IMR-90 (cell line): Measurements from ENCODE around the gene CD274. TPM values are rescaled to one million over a fixed set of nuclear protein-coding genes. Genes with fewer than 3 reads are reported as not detected.

ENCODE experiments used
- ATAC-seq: fragments of 200-7000 bp; cut with Tn5 transposase; 2 replicates; pipeline ENCODE4 v1.9.1; 2020; ENCODE audit warnings: low read depth, mild to moderate bottlenecking, moderate library complexity
- BruUV-seq: library from RNA; stranded (reverse); fragments of 400-500 nt; replicated peaks from 2 replicates; lab custom pipeline; 2021; lab: Mats Ljungman, UMichigan
- CTCF ChIA-PET: fragments of 300-600 bp; formaldehyde crosslinking; extraction: SDS; loops from one replicate; lab custom pipeline; 2021; ENCODE audit warnings: antibody characterized with exemption; lab: Yijun Ruan, JAX
- POLR2A ChIA-PET: fragments of 300-600 bp; sonication (Branson Sonifier 250); formaldehyde crosslinking; loops from one replicate; lab custom pipeline; 2022; ENCODE audit warnings: antibody characterized with exemption; ENCODE audit not compliant: unreplicated experiment; lab: Charles Lee
- DNase-seq: peaks from one replicate; pipeline ENCODE4 v3.0.0; 2013
- H2AFZ ChIP-seq: replicated peaks from 2 replicates; pipeline ENCODE3; 2013; ENCODE audit warnings: low read length, mild to moderate bottlenecking; ENCODE audit not compliant: poor library complexity
- H2AK5ac ChIP-seq: 2 replicates; pipeline ENCODE4 v1.6.1; 2013; ENCODE audit warnings: low read depth, low read length, inconsistent platforms
- H2AK9ac ChIP-seq: replicated peaks from 2 replicates; pipeline ENCODE3; 2013; ENCODE audit warnings: mild to moderate bottlenecking, low read depth, low read length, moderate library complexity; ENCODE audit not compliant: poor library complexity
- H2BK120ac ChIP-seq: 2 replicates; pipeline ENCODE4 v1.6.1; 2013; ENCODE audit warnings: low read depth, low read length, inconsistent platforms
- H2BK15ac ChIP-seq: 3 replicates; pipeline ENCODE4 v1.6.1; 2013; ENCODE audit warnings: low read depth, low read length, inconsistent platforms
- H2BK20ac ChIP-seq: 2 replicates; pipeline ENCODE4 v1.6.1; 2013; ENCODE audit warnings: low read depth, mild to moderate bottlenecking, inconsistent platforms, low read length, moderate library complexity
- H2BK5ac ChIP-seq: 2 replicates; pipeline ENCODE4 v1.6.1; 2013; ENCODE audit warnings: mild to moderate bottlenecking, low read depth, low read length, inconsistent platforms; ENCODE audit not compliant: poor library complexity, severe bottlenecking
- H3K14ac ChIP-seq: replicated peaks from 2 replicates; pipeline ENCODE4 v1.6.1; 2013; ENCODE audit warnings: low read depth, low read length, inconsistent platforms
- H3K18ac ChIP-seq: 2 replicates; pipeline ENCODE4 v1.6.1; 2013; ENCODE audit warnings: low read depth, low read length, control low read depth
- H3K23ac ChIP-seq: 2 replicates; pipeline ENCODE4 v1.6.1; 2013; ENCODE audit warnings: low read depth, low read length, inconsistent platforms
- H3K27ac ChIP-seq: 2 replicates; pipeline ENCODE4 v1.5.1; 2013; ENCODE audit warnings: mild to moderate bottlenecking, control low read depth, low read length; ENCODE audit not compliant: insufficient read depth
- H3K27me3 ChIP-seq: 2 replicates; pipeline ENCODE4 v1.6.1; 2013; ENCODE audit warnings: low read length; ENCODE audit not compliant: control insufficient read depth, insufficient read depth
- H3K36me3 ChIP-seq: 2 replicates; pipeline ENCODE4 v1.6.1; 2013; ENCODE audit warnings: low read length, mixed read lengths; ENCODE audit not compliant: control insufficient read depth, insufficient read depth
- H3K4ac ChIP-seq: 2 replicates; pipeline ENCODE4 v1.6.1; 2013; ENCODE audit warnings: low read depth, low read length, inconsistent platforms
- H3K4me1 ChIP-seq: 2 replicates; pipeline ENCODE4 v1.6.1; 2013; ENCODE audit warnings: low read length, mixed read lengths; ENCODE audit not compliant: control insufficient read depth, insufficient read depth
- H3K4me2 ChIP-seq: 2 replicates; pipeline ENCODE4 v1.6.1; 2013; ENCODE audit warnings: low read depth, mild to moderate bottlenecking, control low read depth, low read length, moderate library complexity
- H3K4me3 ChIP-seq: 2 replicates; pipeline ENCODE4 v1.5.1; 2013; ENCODE audit warnings: low read depth, mild to moderate bottlenecking, control low read depth, low read length, moderate library complexity; ENCODE audit not compliant: insufficient read depth
- H3K56ac ChIP-seq: 2 replicates; pipeline ENCODE4 v1.6.1; 2013; ENCODE audit warnings: low read length, inconsistent platforms; ENCODE audit not compliant: insufficient read depth; ENCODE audit errors: extremely low read depth
- H3K79me1 ChIP-seq, 2 experiments: 2 replicates each; pipeline ENCODE4 v1.6.1; 2013; ENCODE audit warnings: low read length in 2 of 2, inconsistent platforms in 1 of 2, low read depth in 1 of 2
- H3K9ac ChIP-seq: 2 replicates; pipeline ENCODE4 v1.6.1; 2013; ENCODE audit warnings: low read depth, low read length, control low read depth
- H3K9me1 ChIP-seq: 2 replicates; pipeline ENCODE4 v1.6.1; 2013; ENCODE audit warnings: low read length, inconsistent platforms; ENCODE audit not compliant: insufficient read depth
- H3K9me3 ChIP-seq: 2 replicates; pipeline ENCODE4 v1.6.1; 2013; ENCODE audit warnings: low read length; ENCODE audit not compliant: control insufficient read depth, insufficient read depth
- H4K20me1 ChIP-seq: 2 replicates; pipeline ENCODE4 v1.6.1; 2013; ENCODE audit warnings: low read length, inconsistent platforms; ENCODE audit not compliant: insufficient read depth
- H4K5ac ChIP-seq: 2 replicates; pipeline ENCODE4 v1.6.1; 2013; ENCODE audit warnings: mild to moderate bottlenecking, low read depth, low read length, control low read depth
- H4K8ac ChIP-seq, 2 experiments: 2 replicates each; pipeline ENCODE4 v1.6.1; 2013; ENCODE audit warnings: low read depth in 2 of 2, low read length in 2 of 2, control low read depth in 1 of 2, inconsistent platforms in 1 of 2
- H4K91ac ChIP-seq: 2 replicates; pipeline ENCODE4 v1.6.1; 2013; ENCODE audit warnings: low read depth, low read length, inconsistent platforms; ENCODE audit not compliant: insufficient read depth
- BHLHE40 ChIP-seq: fragments of 150-350 bp; IDR thresholded peaks from 2 replicates; pipeline ENCODE4 v1.6.1; 2016; ENCODE audit warnings: mild to moderate bottlenecking, low read depth, low read length
- CHD1 ChIP-seq: IDR thresholded peaks from 2 replicates; pipeline ENCODE4 v1.6.1; 2012; ENCODE audit warnings: low read depth, low read length, improper control_type of control experiment
- CTCF ChIP-seq: conservative IDR thresholded peaks from 2 replicates; pipeline ENCODE4 v1.5.1; 2012; ENCODE audit warnings: mild to moderate bottlenecking, low read depth, low read length, improper control_type of control experiment
- ELK1 ChIP-seq: fragments of 150-350 bp; IDR thresholded peaks from 2 replicates; pipeline ENCODE4 v1.6.1; 2016; ENCODE audit warnings: low read depth, mild to moderate bottlenecking, low read length, moderate library complexity, borderline replicate concordance
- MAFK ChIP-seq: IDR thresholded peaks from 2 replicates; pipeline ENCODE4 v1.6.1; 2012; ENCODE audit warnings: low read depth, low read length, improper control_type of control experiment
- MAZ ChIP-seq: IDR thresholded peaks from 2 replicates; pipeline ENCODE4 v1.6.1; 2012; ENCODE audit warnings: low read depth, mild to moderate bottlenecking, low read length, improper control_type of control experiment, moderate library complexity, borderline replicate concordance
- MXI1 ChIP-seq: IDR thresholded peaks from 2 replicates; pipeline ENCODE4 v1.6.1; 2012; ENCODE audit warnings: low read depth, mild to moderate bottlenecking, low read length, moderate library complexity, borderline replicate concordance
- RFX5 ChIP-seq: IDR thresholded peaks from 2 replicates; pipeline ENCODE4 v1.8.0; 2012; ENCODE audit warnings: low read depth, mild to moderate bottlenecking, low read length, moderate library complexity
- USF2 ChIP-seq: fragments of 150-350 bp; IDR thresholded peaks from 2 replicates; pipeline ENCODE4 v1.6.1; 2017; ENCODE audit warnings: mild to moderate bottlenecking, antibody characterized with exemption, low read length, low read depth
- WGBS, 2 experiments: methylation state at CpG; one replicate each; pipeline versions ENCODE4 v1.1.5 to v1.1.7; 2013; ENCODE audit warnings: missing lambda C conversion rate in 2 of 2; ENCODE audit not compliant: insufficient read length in 1 of 2; ENCODE audit errors: extremely low coverage in 2 of 2; 5-methylcytosine and 5-hydroxymethylcytosine counted together
- dilution Hi-C: fragments of 300-500 bp; cut with HindIII; formaldehyde crosslinking; loops from one replicate; pipeline ENCODE4 v1.14.3; 2018; ENCODE audit warnings: low sequenced_read_pairs; ENCODE audit not compliant: unreplicated experiment
- in situ Hi-C: fragments of 300-500 bp; cut with MboI; formaldehyde crosslinking; loops from 3 replicates; pipeline ENCODE4 v1.14.3; 2019; ENCODE audit warnings: low sequenced_read_pairs, inconsistent platforms, mixed read lengths
- intact Hi-C: fragments of 100-400 bp; cut with micrococcal nuclease; formaldehyde crosslinking; loops from 2 replicates; pipeline ENCODE4 v1.10.0; 2022
- polyA plus RNA-seq, 3 experiments: library from polyadenylated mRNA; depleted of rRNA; stranded (reverse); fragments of >200 nt; gene quantifications; 2 replicates each; pipeline ENCODE4 v1.2.3, GENCODE V29; 2012; ENCODE audit warnings: low replicate concordance in 1 of 3
- total RNA-seq: library from RNA; depleted of rRNA; stranded (reverse); fragments of >200 nt; gene quantifications from 2 replicates; pipeline ENCODE4 v1.2.3, GENCODE V29; 2012

Gene CD274
- total and polyA plus RNA-seq, 2 of the 4 experiments (the other 2 are of a cell fraction) = 17.4 to 19.4 TPM

GRCh38 chr9:5435912-5436311 lies 14.4 kb upstream of the CD274 start:
- Histone ChIP-seq H4K5ac (no peak overlapping the region), H4K91ac (no peak overlapping the region), H4K8ac (no peak overlapping the region), H3K9ac (no peak overlapping the region), H2BK120ac (no peak overlapping the region), H3K27ac (no peak overlapping the region), H3K4ac (0 out of 2 replicates have a peak overlapping the region, but pooled peaks have one; percentile 10), H3K4me1 (peaks cover 5% of the 10 kb centered on the region), H2BK20ac (no peak overlapping the region), H3K9me1 (0 out of 2 replicates have a peak, but pooled peaks cover 8% of the 10 kb centered on the region), H3K23ac (0 out of 2 replicates have a peak overlapping the region, but pooled peaks have one; percentile 5), H3K36me3 (peaks cover 3% of the 10 kb centered on the region), H3K18ac (no peak overlapping the region), H4K20me1 (no peaks in the 10 kb centered on the region), H3K79me1 (peaks cover 0 to 20% of the 10 kb centered on the region in 2 experiments; a peak in 3 of 4 replicates), H2BK15ac (no peak overlapping the region), H3K4me2 (no peak overlapping the region), H3K14ac (no peak overlapping the region; the same call in 1 of the 2 replicates), H3K56ac (no peak overlapping the region), H3K9me3 (no peaks in the 10 kb centered on the region), H2AFZ (no peak overlapping the region), H3K27me3 (no peaks in the 10 kb centered on the region), H3K4me3 (no peak overlapping the region), H2AK5ac (no peak overlapping the region; the same call in 1 of the 2 replicates), H2AK9ac (no peak overlapping the region), H2BK5ac (no peak overlapping the region)
- ChIA-PET CTCF (no interaction called here), POLR2A (no interaction called here)
- dilution Hi-C loops = no loop called here
- in situ Hi-C loops = loop anchor here (25.0 kb wide), 1 partner anchor 674 kb away; no protein-coding TSS in a partner anchor
- intact Hi-C loops = loop anchor here (5.0 kb wide), 2 partner anchors 156 to 449 kb away; partner anchors contain the start of gene JAK2
- WGBS, 2 experiments = no CpG with 5 or more reads among the region's 3 CpGs
- DNase-seq (no peak), ATAC-seq (no peak)
- no peak for TF ChIP-seq BHLHE40
- no peak for TF ChIP-seq USF2
- no peak for TF ChIP-seq MXI1
- no peak for TF ChIP-seq ELK1
- no peak for TF ChIP-seq CHD1
- TF ChIP-seq MAZ = no peak
- no peak for TF ChIP-seq RFX5
- no peak for TF ChIP-seq CTCF
- TF ChIP-seq MAFK = no peak
- BruUV-seq = no TSS peak
